GM23248 (cell line): ENCODE measurements around the gene KRTAP5-1.
"Not testable (repeated sequence)": the region's sequence is repeated elsewhere in the genome, so short reads cannot be mapped to it uniquely, and the experiment has no call there.

Experiments
- EZH2 ChIP-seq: fragments of 200-600 bp; sonication (generic); IDR thresholded peaks from 2 replicates; pipeline ENCODE4 v1.6.1; 2018; ENCODE audit warnings: antibody characterized with exemption, mild to moderate bottlenecking; ENCODE audit not compliant: insufficient read depth, poor library complexity, severe bottlenecking
- EZH2phosphoT487 ChIP-seq: fragments of 200-600 bp; sonication (generic); IDR thresholded peaks from 2 replicates; pipeline ENCODE4 v1.6.1; 2018; ENCODE audit warnings: antibody characterized with exemption, moderate library complexity, mild to moderate bottlenecking, low read depth; ENCODE audit not compliant: insufficient read depth

DNA sequence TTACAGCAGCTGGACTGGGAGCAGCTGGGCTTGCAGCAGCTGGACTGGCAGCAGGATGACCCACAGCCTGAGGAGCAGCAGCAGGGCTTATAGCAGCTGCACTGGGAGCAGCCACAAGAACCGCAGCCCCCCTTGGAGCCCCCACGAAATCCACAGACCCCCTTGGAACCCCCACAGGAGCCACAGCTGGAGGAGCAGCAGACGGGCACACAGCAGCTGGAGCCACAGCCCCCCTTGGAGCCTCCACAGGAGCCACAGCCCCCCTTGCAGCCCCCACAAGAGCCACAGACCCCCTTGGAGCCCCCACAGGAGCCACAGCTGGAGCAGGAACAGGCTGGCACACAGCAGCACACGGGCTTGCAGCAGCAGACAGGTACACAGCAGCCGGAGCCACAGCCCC, 22.8 kb upstream of the KRTAP5-1 start:
- TF ChIP-seq EZH2, EZH2phosphoT487: not testable (repeated sequence)
